ENCODE results near the gene CACNA2D1.

Gene CACNA2D1

GRCh38 chr7:81926154-81926553, 517.4 kb downstream of the CACNA2D1 start:
- DNase-seq = no peak

DNA sequence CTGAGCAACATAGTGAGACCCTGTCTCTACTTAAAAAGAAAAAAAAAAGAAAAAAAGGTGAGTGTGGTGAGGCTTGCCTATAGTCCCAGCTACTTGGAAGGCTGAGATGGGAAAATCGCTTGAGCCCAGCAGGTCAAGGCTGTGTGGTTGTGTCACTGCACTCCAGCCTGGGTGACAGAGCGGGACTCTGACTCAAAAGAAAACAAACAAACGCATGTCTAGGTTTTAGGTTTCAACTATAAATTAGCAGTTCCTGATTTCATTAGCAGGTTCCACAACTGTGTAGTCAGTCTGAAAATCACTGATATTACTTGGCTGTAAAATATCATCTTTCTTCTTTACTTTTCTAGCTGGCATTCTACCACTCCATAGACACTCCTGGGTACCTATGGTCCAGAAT, 518.0 kb downstream of the CACNA2D1 start:
- DNase-seq = no peak

- DNase-seq = no peak
Measured at GRCh38 chr7:81924494-81924893, 519.1 kb downstream of the CACNA2D1 start.

GRCh38 chr7:81919494-81919893, 524.1 kb downstream of the CACNA2D1 start:
- DNase-seq = no peak

DNA sequence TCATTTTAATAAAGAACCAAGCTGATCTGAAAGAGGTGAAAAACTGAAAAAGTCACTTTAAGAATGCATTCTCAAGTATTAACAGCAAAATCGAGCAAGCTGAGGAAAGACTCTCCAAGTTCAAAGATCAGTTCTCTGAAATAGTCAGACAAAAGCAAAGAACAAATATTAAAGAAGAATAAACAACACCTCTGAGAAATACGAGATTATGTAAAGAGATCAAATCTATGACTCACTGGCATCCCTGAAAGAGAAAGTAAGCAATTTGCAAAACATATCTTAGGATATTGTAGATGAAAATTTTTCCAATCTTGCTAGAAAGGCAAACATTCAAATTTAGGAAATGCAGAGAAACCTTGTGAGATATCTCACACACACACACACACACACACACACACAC, 535.4 kb downstream of the CACNA2D1 start:
- DNase-seq = no peak

DNA sequence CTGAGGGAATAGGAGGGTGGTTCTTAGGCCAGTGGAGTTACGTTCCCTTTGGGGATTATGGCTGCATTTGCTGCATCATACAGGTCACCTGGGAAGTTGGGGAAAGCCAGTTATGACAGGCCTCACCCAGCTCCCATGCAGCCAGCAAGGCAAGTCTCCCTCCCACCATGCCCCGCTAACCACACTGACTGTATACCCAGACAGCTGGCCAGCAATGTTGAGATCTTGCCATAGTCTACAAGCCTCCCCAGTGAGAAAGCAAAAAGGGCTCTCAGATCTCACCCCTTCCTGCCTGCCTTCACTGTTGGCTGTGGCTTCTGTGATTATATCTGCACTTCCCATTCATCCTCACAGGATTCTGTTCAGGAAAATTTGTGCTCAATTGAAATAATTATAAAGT, 540.5 kb downstream of the CACNA2D1 start:
- no peak for DNase-seq

DNA sequence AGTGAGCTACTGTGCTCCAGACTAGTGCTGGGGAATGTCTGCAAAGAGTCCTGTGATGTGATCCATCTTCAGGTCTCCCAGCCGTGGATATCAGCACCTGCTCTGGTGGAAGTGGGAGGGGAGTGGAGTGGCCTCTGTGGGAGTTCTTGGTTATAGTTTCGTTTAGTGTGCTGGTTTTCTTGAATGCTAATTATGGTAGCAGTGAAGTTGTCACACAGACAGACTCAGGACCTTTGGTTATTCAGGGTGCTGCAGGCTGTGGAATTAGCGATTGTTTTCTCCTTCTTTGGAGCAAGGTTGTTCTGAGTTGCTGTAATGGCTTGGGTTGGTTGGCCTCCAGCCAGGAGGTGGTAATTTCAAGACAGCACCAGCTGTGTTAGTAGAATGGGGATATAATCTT, 541.0 kb downstream of the CACNA2D1 start:
- DNase-seq = no peak
